HepG2 (cell line): ENCODE measurements around the gene PRM3. TPM values are rescaled to one million over a fixed set of nuclear protein-coding genes. Genes with fewer than 3 reads are reported as not detected.
A peak's percentile ranks its signal among the peaks of the same experiment; 100 is the strongest.

ENCODE experiments used
- CCAR2 ChIP-seq: fragments of 200-400 bp; formaldehyde crosslinking; optimal IDR thresholded peaks from 2 replicates; pipeline ENCODE3; 2018; ENCODE audit warnings: low read depth, mild to moderate bottlenecking, low read length, moderate library complexity
- ETV6 ChIP-seq: sonication (generic); formaldehyde crosslinking; conservative IDR thresholded peaks from 2 replicates; pipeline ENCODE4 v1.4.0; 2020; ENCODE audit warnings: missing genetic modification reagents
- HHEX ChIP-seq: IDR thresholded peaks from 2 replicates; pipeline ENCODE4 v1.6.1; 2016; ENCODE audit warnings: control low read depth
- HMG20A ChIP-seq: IDR thresholded peaks from 2 replicates; pipeline ENCODE4 v1.6.1; 2016; ENCODE audit warnings: borderline replicate concordance
- KAT8 ChIP-seq: IDR thresholded peaks from 2 replicates; pipeline ENCODE4 v1.6.1; 2016; ENCODE audit warnings: missing genetic modification reagents, missing compliant biosample characterization
- MBD4 ChIP-seq: IDR thresholded peaks from 2 replicates; pipeline ENCODE4 v1.6.1; 2012; ENCODE audit warnings: low read length, inconsistent platforms, borderline replicate concordance
- MTF2 ChIP-seq: sonication (generic); formaldehyde crosslinking; IDR thresholded peaks from 2 replicates; pipeline ENCODE4 v1.5.0; 2020; ENCODE audit warnings: missing genetic modification reagents, borderline replicate concordance
- REL ChIP-seq: sonication (generic); formaldehyde crosslinking; conservative IDR thresholded peaks from 2 replicates; pipeline ENCODE4 v1.8.0; 2022; ENCODE audit warnings: mild to moderate bottlenecking, missing genetic modification reagents, moderate library complexity
- RNF219 ChIP-seq: sonication (generic); formaldehyde crosslinking; IDR thresholded peaks from 2 replicates; pipeline ENCODE4 v1.5.0; 2020; ENCODE audit warnings: mild to moderate bottlenecking, missing genetic modification reagents
- SATB2 ChIP-seq: sonication (generic); formaldehyde crosslinking; IDR thresholded peaks from 2 replicates; pipeline ENCODE4 v1.5.0; 2020; ENCODE audit warnings: missing genetic modification reagents
- SMC3 ChIP-seq: IDR thresholded peaks from 2 replicates; pipeline ENCODE4 v1.6.1; 2011; ENCODE audit warnings: low read length, improper control_type of control experiment
- ZBTB3 ChIP-seq: sonication (generic); formaldehyde crosslinking; IDR thresholded peaks from 2 replicates; pipeline ENCODE4 v1.4.0; 2020; ENCODE audit warnings: low read depth, mild to moderate bottlenecking, moderate library complexity, missing genetic modification reagents, borderline replicate concordance
- ZBTB7A ChIP-seq: sonication (generic); formaldehyde crosslinking; IDR thresholded peaks from 2 replicates; pipeline ENCODE4 v1.8.0; 2022; ENCODE audit warnings: mild to moderate bottlenecking, missing genetic modification reagents
- ZFP82 ChIP-seq: sonication (generic); formaldehyde crosslinking; IDR thresholded peaks from 2 replicates; pipeline ENCODE4 v1.5.1; 2020; ENCODE audit warnings: mild to moderate bottlenecking, missing genetic modification reagents, borderline replicate concordance
- ZNF280D ChIP-seq: sonication (generic); formaldehyde crosslinking; IDR thresholded peaks from 2 replicates; pipeline ENCODE4 v1.5.1; 2020; ENCODE audit warnings: mild to moderate bottlenecking, missing genetic modification reagents
- ZNF281 ChIP-seq: sonication (generic); formaldehyde crosslinking; IDR thresholded peaks from 2 replicates; pipeline ENCODE4 v1.4.0; 2020; ENCODE audit warnings: missing genetic modification reagents, borderline replicate concordance
- ZNF282 ChIP-seq: fragments of 450-650 bp; IDR thresholded peaks from 2 replicates; pipeline ENCODE4 v1.6.1; 2018; ENCODE audit not compliant: partially characterized antibody
- ZNF468 ChIP-seq: sonication (generic); formaldehyde crosslinking; IDR thresholded peaks from 2 replicates; pipeline ENCODE4 v1.8.0; 2022; ENCODE audit warnings: mild to moderate bottlenecking, moderate library complexity, missing genetic modification reagents
- ZNF513 ChIP-seq: sonication (generic); formaldehyde crosslinking; conservative IDR thresholded peaks from 2 replicates; pipeline ENCODE4 v1.5.0; 2020; ENCODE audit warnings: missing genetic modification reagents
- ZNF768 ChIP-seq: sonication (generic); formaldehyde crosslinking; IDR thresholded peaks from 2 replicates; pipeline ENCODE4 v1.4.0; 2020; ENCODE audit warnings: missing genetic modification reagents
- ZNF790 ChIP-seq: sonication (generic); formaldehyde crosslinking; IDR thresholded peaks from 2 replicates; pipeline ENCODE4 v1.8.0; 2022; ENCODE audit warnings: missing genetic modification reagents, mild to moderate bottlenecking, borderline replicate concordance
- polyA plus RNA-seq, 8 experiments: library from polyadenylated mRNA; depleted of rRNA in 3 of 8; stranded (reverse) in 7 of 8; unstranded in 1 of 8; fragments of >200 nt; fragmentation: Illumina TruSeq in 4 of 8; extraction: Trizol in 4 of 8; gene quantifications; 2 replicates each; pipeline versions ENCODE4 v1.2.1 to v1.2.3, GENCODE V29; 2011 to 2016; ENCODE audit warnings: low read depth in 4 of 8, missing spikeins in 1 of 8, mixed read lengths in 1 of 8; ENCODE audit not compliant: insufficient read depth in 1 of 8
- total RNA-seq, 5 experiments: library from RNA; depleted of rRNA; stranded (reverse); fragments of >200 nt; fragmentation: Illumina TruSeq; extraction: Trizol; gene quantifications; 2 replicates each; pipeline ENCODE4 v1.2.3, GENCODE V29; 2016; ENCODE audit warnings: low read depth in 1 of 5

Gene PRM3
- total and polyA plus RNA-seq, 2 of the 13 experiments (the other 11 are each of a cell fraction or from before 2014, with no cell fraction given): not detected

GRCh38 chr16:11303405-11304138 is 30.1 kb upstream of the PRM3 start (continued):
- no peak for TF ChIP-seq HHEX
- no peak for TF ChIP-seq ZNF790
- TF ChIP-seq SMC3: no peak
- TF ChIP-seq ZNF280D (CRISPR knock-in tag): 0 out of 2 replicates have a peak, but pooled peaks have one; percentile 27
- no peak for TF ChIP-seq ZBTB3 (CRISPR knock-in tag)
- no peak for TF ChIP-seq CCAR2
- no peak for TF ChIP-seq ZNF282
- no peak for TF ChIP-seq ZNF513 (CRISPR knock-in tag)
- TF ChIP-seq ETV6 (CRISPR knock-in tag): no peak; the same call in 1 of the 2 replicates
- no peak for TF ChIP-seq KAT8 (CRISPR knock-in tag)
- TF ChIP-seq ZFP82 (CRISPR knock-in tag): no peak
- TF ChIP-seq ZNF768 (CRISPR knock-in tag): peak; percentile 35; the same call in 1 of the 2 replicates
- no peak for TF ChIP-seq ZNF468
- no peak for TF ChIP-seq ZNF281
- no peak for TF ChIP-seq ZBTB7A (CRISPR knock-in tag)
- TF ChIP-seq MBD4: no peak
- TF ChIP-seq HMG20A (CRISPR knock-in tag): no peak
- TF ChIP-seq REL (CRISPR knock-in tag): no peak
- TF ChIP-seq MTF2: no peak
- no peak for TF ChIP-seq SATB2 (CRISPR knock-in tag)
- no peak for TF ChIP-seq RNF219
